Hepatocyte (in vitro differentiated cells): ENCODE data around the gene ZNHIT2.

Experiments
- CTCF ChIP-seq: fragments of 200-600 bp; sonication (generic); IDR thresholded peaks from 2 replicates; pipeline ENCODE4 v1.5.1; 2016; ENCODE audit warnings: antibody characterized with exemption, mild to moderate bottlenecking; ENCODE audit not compliant: poor library complexity
- EZH2 ChIP-seq: fragments of 200-600 bp; sonication (generic); IDR thresholded peaks from 2 replicates; pipeline ENCODE4 v1.6.1; 2016; ENCODE audit warnings: antibody characterized with exemption, mild to moderate bottlenecking, borderline replicate concordance
- EZH2phosphoT487 ChIP-seq: fragments of 200-600 bp; sonication (generic); IDR thresholded peaks from one replicate; pipeline ENCODE4 v1.6.1; 2018; ENCODE audit warnings: antibody characterized with exemption, mild to moderate bottlenecking, low read depth, moderate library complexity; ENCODE audit not compliant: unreplicated experiment, severe bottlenecking

DNA sequence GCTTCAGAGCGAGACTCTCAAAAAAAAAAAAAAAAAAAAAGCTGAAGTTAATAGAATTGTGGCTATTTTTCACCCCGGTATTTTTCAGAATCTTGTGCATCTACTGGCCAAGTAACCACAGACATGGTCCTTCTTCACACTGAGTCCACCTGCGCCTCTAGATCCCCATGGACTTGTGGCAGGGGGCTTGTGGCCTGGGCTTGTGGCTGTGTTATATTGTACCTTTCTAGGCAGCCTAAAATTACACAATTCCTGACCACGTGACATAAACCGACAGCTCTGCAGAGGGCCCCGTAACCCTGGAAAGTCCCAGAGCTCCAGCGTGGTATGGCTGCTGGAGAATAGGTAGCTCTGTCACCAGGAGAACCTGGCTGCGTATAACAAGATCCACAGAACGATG, 48.3 kb downstream of the ZNHIT2 start:
- TF ChIP-seq EZH2 (no peak), CTCF (no peak), EZH2phosphoT487 (no peak)
